GM12878 (cell line): ENCODE results near the gene MAGEE2. TPM values are rescaled to one million over a fixed set of nuclear protein-coding genes. Genes with fewer than 3 reads are reported as not detected.

Experiments
- ATAC-seq: fragments of 200-7000 bp; cut with Tn5 transposase; 3 replicates; pipeline ENCODE4 v1.9.1; 2020; ENCODE audit warnings: mild to moderate bottlenecking, moderate library complexity
- Bru-seq: library from RNA; stranded (reverse); fragments of 400-500 nt; gene quantifications from one replicate; lab custom pipeline; 2021; lab: Mats Ljungman, UMichigan
- BruChase-seq, 2 experiments: library from RNA; stranded (reverse); fragments of 400-500 nt; gene quantifications; one replicate each; lab custom pipeline; 2021; lab: Mats Ljungman, UMichigan
- BruUV-seq: library from RNA; stranded (reverse); fragments of 400-500 nt; replicated peaks from 2 replicates; lab custom pipeline; 2021; lab: Mats Ljungman, UMichigan
- CTCF ChIA-PET: fragments of 300-600 bp; sonication (Branson Sonifier 250); formaldehyde crosslinking; extraction: SDS; loops from one replicate; lab custom pipeline; 2021; ENCODE audit warnings: inconsistent platforms; lab: Yijun Ruan, JAX
- POLR2A ChIA-PET: fragments of 350-600 bp; formaldehyde crosslinking; extraction: SDS; loops from one replicate; lab custom pipeline; 2021; ENCODE audit warnings: inconsistent platforms; lab: Charles Lee
- RAD21 ChIA-PET: fragments of 300-600 bp; sonication (Branson Sonifier 250); formaldehyde crosslinking; loops from one replicate; lab custom pipeline; 2023; ENCODE audit warnings: antibody characterized with exemption; ENCODE audit not compliant: unreplicated experiment; lab: Charles Lee
- SMC1A ChIA-PET: fragments of 300-600 bp; sonication (Branson Sonifier 250); formaldehyde crosslinking; loops from one replicate; lab custom pipeline; 2023; ENCODE audit not compliant: unreplicated experiment, uncharacterized antibody; lab: Charles Lee
- DNase-seq: peaks from one replicate; pipeline ENCODE4 v3.0.0-alpha.2; 2011; ENCODE audit warnings: low read depth, low spot score
- FAIRE-seq: peaks from 3 replicates; lab custom pipeline; 2011; peaks lifted over from hg19 to GRCh38; lab: Jason Lieb, UNC
- H2AFZ ChIP-seq: 2 replicates; pipeline ENCODE4 v1.6.0; 2011; ENCODE audit warnings: low read depth, low read length, control low read depth; ENCODE audit not compliant: control insufficient read depth
- H3K27ac ChIP-seq: 2 replicates; pipeline ENCODE4 v1.5.1; 2011; ENCODE audit warnings: control low read depth; ENCODE audit not compliant: control insufficient read depth, insufficient read depth
- H3K27me3 ChIP-seq, 2 experiments: replicated peaks in 1 of 2; 2 replicates each; pipeline versions ENCODE4 v1.6.0 to v1.6.1; 2011; ENCODE audit warnings: low read length in 1 of 2; ENCODE audit not compliant: control insufficient read depth in 2 of 2, insufficient read depth in 2 of 2
- H3K36me3 ChIP-seq, 2 experiments: 2 replicates each; pipeline ENCODE4 v1.5.1; 2011; ENCODE audit warnings: low read length in 1 of 2; ENCODE audit not compliant: control insufficient read depth in 2 of 2, insufficient read depth in 2 of 2
- H3K4me1 ChIP-seq: 2 replicates; pipeline ENCODE4 v1.6.1; 2011; ENCODE audit warnings: mild to moderate bottlenecking, low read length, moderate library complexity, mixed read lengths; ENCODE audit not compliant: control insufficient read depth, insufficient read depth
- H3K4me2 ChIP-seq: 2 replicates; pipeline ENCODE4 v1.6.0; 2011; ENCODE audit warnings: control low read depth; ENCODE audit not compliant: control insufficient read depth, insufficient read depth
- H3K4me3 ChIP-seq: fragments of 200-600 bp; sonication (generic); 2 replicates; pipeline ENCODE4 v1.5.1; 2016
- H3K79me2 ChIP-seq: 2 replicates; pipeline ENCODE4 v1.6.0; 2011; ENCODE audit warnings: low read length; ENCODE audit not compliant: control insufficient read depth, insufficient read depth
- H3K9ac ChIP-seq: 2 replicates; pipeline ENCODE4 v1.8.0; 2011; ENCODE audit warnings: low read length, control low read depth, mixed read lengths; ENCODE audit not compliant: control insufficient read depth, insufficient read depth
- H3K9me3 ChIP-seq: replicated peaks from 3 replicates; pipeline ENCODE4 v1.5.1; 2011; ENCODE audit warnings: mild to moderate bottlenecking, low read length; ENCODE audit not compliant: control insufficient read depth, insufficient read depth
- H4K20me1 ChIP-seq: 2 replicates; pipeline ENCODE4 v1.6.0; 2011; ENCODE audit not compliant: control insufficient read depth, insufficient read depth
- ATF2 ChIP-seq: IDR thresholded peaks from 2 replicates; pipeline ENCODE4 v1.6.1; 2012; ENCODE audit warnings: low read length, inconsistent platforms
- BCL3 ChIP-seq: IDR thresholded peaks from 2 replicates; pipeline ENCODE4 v1.6.1; 2011; ENCODE audit warnings: borderline replicate concordance, low read depth, mild to moderate bottlenecking, moderate library complexity, low read length; ENCODE audit not compliant: insufficient read depth, poor library complexity, severe bottlenecking
- CUX1 ChIP-seq: IDR thresholded peaks from 2 replicates; pipeline ENCODE4 v1.6.1; 2012; ENCODE audit warnings: improper control_type of control experiment, low read depth, low read length; ENCODE audit not compliant: insufficient replicate concordance
- ELK1 ChIP-seq: IDR thresholded peaks from 2 replicates; pipeline ENCODE4 v1.6.1; 2012; ENCODE audit warnings: low read depth, low read length, improper control_type of control experiment
- HSF1 ChIP-seq: fragments of 150-350 bp; IDR thresholded peaks from 2 replicates; pipeline ENCODE4 v1.6.1; 2014; ENCODE audit warnings: mild to moderate bottlenecking, low read depth, low read length
- SMC3 ChIP-seq: IDR thresholded peaks from 2 replicates; pipeline ENCODE4 v1.6.1; 2011; ENCODE audit warnings: low read length, improper control_type of control experiment, borderline replicate concordance
- SREBF2 ChIP-seq: IDR thresholded peaks from 2 replicates; pipeline ENCODE4 v1.6.1; 2012; ENCODE audit warnings: mild to moderate bottlenecking, low read length
- ZBED1 ChIP-seq: IDR thresholded peaks from 2 replicates; pipeline ENCODE4 v1.6.1; 2016; ENCODE audit warnings: borderline replicate concordance
- WGBS: methylation state at CpG from one replicate; pipeline ENCODE4 v1.1.6; 2016; ENCODE audit warnings: low lambda C conversion rate; ENCODE audit not compliant: insufficient replicate concordance, insufficient coverage; ENCODE audit errors: missing lambda C conversion rate; 5-methylcytosine and 5-hydroxymethylcytosine counted together
- in situ Hi-C: fragments of 300-500 bp; cut with MboI; formaldehyde crosslinking; loops from 9 replicates; pipeline ENCODE4 v1.14.3; 2018; ENCODE audit warnings: mixed read lengths
- intact Hi-C: fragments of 100-400 bp; cut with micrococcal nuclease; formaldehyde crosslinking; loops from one replicate; pipeline ENCODE4 v1.14.2; 2022; ENCODE audit not compliant: unreplicated experiment
- long read RNA-seq, 2 experiments: library from polyadenylated mRNA; unstranded; transcript quantifications; one replicate each; pipeline ENCODE4 v2.0.0, GENCODE V29; 2019 to 2020
- polyA minus RNA-seq, 3 experiments: library from RNA; depleted of rRNA, polyadenylated mRNA; stranded (reverse); fragments of >200 nt; gene quantifications; 2 replicates each; pipeline ENCODE4 v1.2.3, GENCODE V29; 2011
- polyA plus RNA-seq, 11 experiments: library from polyadenylated mRNA; depleted of rRNA in 4 of 11; unstranded in 6 of 11; stranded (reverse) in 5 of 11; fragments of >200 nt; fragmentation: Nextera tagmentation in 4 of 11; fragmentation: Illumina TruSeq in 1 of 11; extraction: Ambion mirVana in 4 of 11; extraction: Trizol in 1 of 11; gene quantifications; 1 replicate in 1 of 11; 2 replicates in 10 of 11; pipeline versions ENCODE4 v1.2.1 to v1.2.3, GENCODE V29; 2011 to 2016; ENCODE audit warnings: inconsistent platforms in 2 of 11, missing spikeins in 2 of 11, low read depth in 1 of 11
- total RNA-seq, 4 experiments: library from RNA; depleted of rRNA in 3 of 4; stranded (reverse); fragments of >200 nt in 3 of 4; fragmentation: Illumina TruSeq in 1 of 4; extraction: Trizol in 1 of 4; gene quantifications; 2 replicates each; pipeline versions ENCODE4 v1.2.1 to v1.2.3, GENCODE V29; 2013 to 2021

MAGEE2 gene
- total RNA-seq (2013; cell fraction: nucleolus; rRNA removed) = not detected in 2 replicates
- total RNA-seq (2014; rRNA removed) = not detected in 2 replicates
- total RNA-seq (2014; rRNA removed; fragmentation: Illumina TruSeq; extraction: Trizol) = not detected in 2 replicates
- total RNA-seq (2021) = not detected in 2 replicates
- not detected for polyA plus RNA-seq (2011; ENCODE audit: low read depth)
- polyA plus RNA-seq (2011; rRNA removed) = not detected in 2 replicates
- polyA plus RNA-seq (2011; cell fraction: cytosol; rRNA removed) = not detected in 2 replicates
- not detected in 2 replicates for polyA plus RNA-seq (2011; cell fraction: nucleus; rRNA removed)
- not detected in 2 replicates for polyA plus RNA-seq (2012)
- polyA plus RNA-seq (2014; fragmentation: Illumina TruSeq; extraction: Trizol) = not detected in 2 replicates
- polyA plus RNA-seq (2014; fragmentation: Nextera tagmentation; extraction: Ambion mirVana) = not detected
- not detected in 2 replicates for polyA plus RNA-seq (2014; rRNA removed)
- polyA plus RNA-seq (2016; fragmentation: Nextera tagmentation; extraction: Ambion mirVana) = not detected
- polyA minus RNA-seq (2011; rRNA and poly(A)+ RNA removed) = not detected in 2 replicates
- polyA minus RNA-seq (2011; cell fraction: cytosol; rRNA and poly(A)+ RNA removed) = not detected in 2 replicates
- not detected in 2 replicates for polyA minus RNA-seq (2011; cell fraction: nucleus; rRNA and poly(A)+ RNA removed)
- Bru-seq, nascent RNA = not detected
- BruChase-seq, experiment 1, labeled RNA remaining after a 6-hour chase = not detected
- BruChase-seq, experiment 2, labeled RNA remaining after a 2-hour chase = not detected
- long read RNA-seq, experiment 1 = 0 reads
- long read RNA-seq, experiment 2 = 0 reads

GRCh38 chrX:75784680-75785491 is at the start of gene MAGEE2:
Gene MAGEE2, minus strand, starts transcription at chrX:75785254. Its CDS starts 203 bp downstream, at chrX:75785051.
- RAD21 ChIA-PET = no interaction called here
- Histone ChIP-seq H3K4me2 (no peak within 1 kb of the TSS), H3K79me2 (no peaks in the 10 kb centered on the region), H2AFZ (no peak within 1 kb of the TSS), H3K36me3 (no peaks in the 10 kb centered on the region), H3K9ac (no peak within 1 kb of the TSS), H3K27me3 (no peaks in the 10 kb centered on the region), H3K4me1 (no peaks in the 10 kb centered on the region), H3K27ac (no peak within 1 kb of the TSS), H4K20me1 (no peaks in the 10 kb centered on the region), H3K4me3 (no peak within 1 kb of the TSS), H3K9me3 (no peaks in the 10 kb centered on the region; the same call in 2 of the 3 replicates)
- no TSS peak for BruUV-seq
- POLR2A ChIA-PET = no interaction called here
- in situ Hi-C loops (no loop called here), intact Hi-C loops (no loop called here)
- SMC1A ChIA-PET = no interaction called here
- FAIRE-seq (no peak), ATAC-seq (no peak), DNase-seq (no peak)
- WGBS = 51% methylated on average over 36 of the region's 36 CpGs
- CTCF ChIA-PET = no interaction called here
- TF ChIP-seq SMC3 (no peak), BCL3 (no peak), CUX1 (no peak), ATF2 (no peak), ZBED1 (no peak), SREBF2 (no peak), ELK1 (no peak), HSF1 (no peak)
